GM11168 (cell line): ENCODE measurements around the gene GALNT2.

Experiments
- in situ Hi-C: fragments of 300-500 bp; cut with MboI; formaldehyde crosslinking; loops from one replicate; pipeline ENCODE4 v1.12.0; 2022; ENCODE audit warnings: low sequenced_read_pairs; ENCODE audit not compliant: unreplicated experiment

GALNT2 gene

GRCh38 chr1:230066466-230067404 is at the start of gene GALNT2:
Gene GALNT2, plus strand, starts transcription at chr1:230067238. Its CDS starts 43 bp downstream, at chr1:230067281.
- in situ Hi-C loops: no loop called here

GRCh38 chr1:230020451-230020850 is 46.6 kb upstream of the GALNT2 start:
- in situ Hi-C loops: no loop called here

- in situ Hi-C loops: no loop called here
These were observed 44.2 kb upstream of the GALNT2 start for GRCh38 chr1:230022666-230023380.

- in situ Hi-C loops: no loop called here
These were observed 41.4 kb upstream of the GALNT2 start for GRCh38 chr1:230025686-230026085.

GRCh38 chr1:230026139-230026538 is 40.9 kb upstream of the GALNT2 start:
- in situ Hi-C loops: no loop called here

GRCh38 chr1:230026572-230026971 is 40.5 kb upstream of the GALNT2 start:
- in situ Hi-C loops: no loop called here

GRCh38 chr1:230028602-230029223 is 38.3 kb upstream of the GALNT2 start:
- in situ Hi-C loops: no loop called here

- in situ Hi-C loops: no loop called here
These were observed 37.6 kb upstream of the GALNT2 start for GRCh38 chr1:230029244-230029941.

GRCh38 chr1:230030122-230030821 is 36.8 kb upstream of the GALNT2 start:
- in situ Hi-C loops: no loop called here

- in situ Hi-C loops: no loop called here
These were observed 35.9 kb upstream of the GALNT2 start for GRCh38 chr1:230031131-230031530.

- in situ Hi-C loops: no loop called here
These were observed 34.3 kb upstream of the GALNT2 start for GRCh38 chr1:230032516-230033281.

- in situ Hi-C loops: no loop called here
These were observed 29.8 kb upstream of the GALNT2 start for GRCh38 chr1:230037261-230037660.

- in situ Hi-C loops: no loop called here
These were observed 26.6 kb upstream of the GALNT2 start for GRCh38 chr1:230040440-230040839.

- in situ Hi-C loops: no loop called here
These were observed 24.0 kb upstream of the GALNT2 start for GRCh38 chr1:230043081-230043480.

GRCh38 chr1:230044729-230045128 is 22.3 kb upstream of the GALNT2 start:
- in situ Hi-C loops: no loop called here

- in situ Hi-C loops: no loop called here
These were observed 19.7 kb upstream of the GALNT2 start for GRCh38 chr1:230047114-230047865.

- in situ Hi-C loops: no loop called here
These were observed 18.7 kb upstream of the GALNT2 start for GRCh38 chr1:230048322-230048721.

GRCh38 chr1:230048922-230049321 is 18.1 kb upstream of the GALNT2 start:
- in situ Hi-C loops: no loop called here
